Vagina (tissue), 2 donors: ENCODE results near the gene FUZ. TPM values are rescaled to one million over a fixed set of nuclear protein-coding genes. Genes with fewer than 3 reads are reported as not detected.
A peak's percentile ranks its signal among the peaks of the same experiment; 100 is the strongest.

Experiments
- DNase-seq, 2 donors: peaks; one replicate each; pipeline ENCODE4 v3.0.0-alpha.2; 2017; ENCODE audit errors: extremely low spot score in 2 of 2
- H3K27ac ChIP-seq: fragments of 200-600 bp; sonication (generic); one replicate; pipeline ENCODE4 v1.5.1; 2019
- H3K27me3 ChIP-seq: fragments of 200-600 bp; sonication (generic); one replicate; pipeline ENCODE4 v1.5.1; 2019
- H3K36me3 ChIP-seq, 2 donors: fragments of 200-600 bp; sonication (generic); one replicate each; pipeline ENCODE4 v1.5.1; 2017 to 2019
- H3K4me1 ChIP-seq: fragments of 200-600 bp; sonication (generic); one replicate; pipeline ENCODE4 v1.5.1; 2019
- H3K4me3 ChIP-seq, 2 donors: fragments of 200-600 bp; sonication (generic); 1 replicate in 1 of 2; 2 replicates in 1 of 2; pipeline ENCODE4 v1.5.1; 2016 to 2019
- H3K9me3 ChIP-seq: fragments of 200-600 bp; sonication (generic); one replicate; pipeline ENCODE4 v1.5.1; 2019
- POLR2A ChIP-seq, 2 donors: fragments of 450-650 bp; IDR thresholded peaks; one replicate each; pipeline ENCODE4 v1.6.1; 2017; ENCODE audit warnings: antibody characterized with exemption in 2 of 2, mild to moderate bottlenecking in 2 of 2, moderate library complexity in 2 of 2
- POLR2AphosphoS5 ChIP-seq, 2 donors: sonication (generic); formaldehyde crosslinking; IDR thresholded peaks; one replicate each; pipeline ENCODE4 v1.9.0; 2017; ENCODE audit warnings: antibody characterized with exemption in 2 of 2, mild to moderate bottlenecking in 2 of 2, low read depth in 1 of 2; ENCODE audit not compliant: insufficient read depth in 1 of 2
- intact Hi-C: fragments of 100-400 bp; cut with DNase I; formaldehyde crosslinking; loops from one replicate; pipeline ENCODE4 v1.15.1; 2023
- total RNA-seq: library from RNA; depleted of rRNA; stranded (reverse); fragments of >200 nt; gene quantifications from one replicate; pipeline ENCODE4 v1.2.3, GENCODE V29; 2016
- TF ChIP-seq, protein P1 (sequence below), 3 experiments: fragments of 450-650 bp in 2 of 3; fragments of 200-600 bp in 1 of 3; sonication (generic) in 1 of 3; IDR thresholded peaks; one replicate each; pipeline ENCODE4 v1.5.1; 2017 to 2019; ENCODE audit warnings: antibody characterized with exemption in 3 of 3, mild to moderate bottlenecking in 2 of 3, moderate library complexity in 2 of 3

The FUZ gene
- total RNA-seq, 1 donor from 2014 or later = 11.5 TPM

DNA sequence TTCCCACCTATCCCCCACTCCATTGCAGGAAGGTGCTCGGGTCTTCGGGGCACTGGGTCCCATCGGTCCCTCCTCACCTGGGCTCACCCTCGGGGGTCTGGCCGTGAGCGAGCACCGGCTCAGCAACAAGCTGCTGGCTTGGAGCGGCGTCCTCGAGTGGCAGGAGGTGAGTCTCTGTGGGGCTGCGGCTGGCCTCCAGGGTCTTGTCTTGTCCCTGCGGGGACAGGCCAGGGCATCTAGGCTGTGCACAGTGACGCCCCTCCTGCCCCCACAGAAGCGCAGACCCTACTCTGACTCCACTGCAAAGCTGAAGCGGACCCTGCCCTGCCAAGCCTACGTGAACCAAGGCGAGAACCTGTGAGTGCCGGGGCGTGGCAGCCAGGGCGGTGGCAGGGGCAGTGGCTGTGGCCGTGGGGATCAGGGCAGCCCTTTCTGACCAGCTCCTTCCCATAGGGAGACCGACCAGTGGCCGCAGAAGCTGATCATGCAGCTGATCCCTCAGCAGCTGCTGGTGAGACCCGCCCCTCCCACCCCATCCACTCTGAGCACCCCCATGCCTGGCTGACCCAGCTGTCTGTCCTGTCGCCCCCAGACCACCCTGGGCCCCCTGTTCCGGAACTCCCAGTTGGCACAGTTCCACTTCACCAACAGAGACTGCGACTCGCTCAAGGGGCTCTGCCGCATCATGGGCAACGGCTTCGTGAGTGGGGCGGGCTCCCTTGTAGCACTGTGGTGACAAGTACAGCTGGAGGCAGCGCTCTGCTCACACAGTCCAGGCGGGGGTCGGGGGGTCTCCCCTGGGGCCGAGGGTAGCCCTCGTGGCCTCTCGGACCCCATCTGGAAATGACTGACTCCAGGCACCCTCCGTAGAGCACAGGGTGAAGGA lies 41.5 kb upstream of the FUZ start:
- H3K9me3 ChIP-seq = no peaks in the 10 kb centered on the region
- no peak for DNase-seq
- H3K36me3 ChIP-seq = peaks cover 0 to 38% of the 10 kb centered on the region in 2 donors
- H3K27me3 ChIP-seq = no peaks in the 10 kb centered on the region
- intact Hi-C loops = loop anchor here (10.0 kb wide), 1 partner anchor 100 kb away; no protein-coding TSS in a partner anchor
- H3K4me3 ChIP-seq = no peak overlapping the region
- peaks cover 36% of the 10 kb centered on the region for H3K4me1 ChIP-seq
- H3K27ac ChIP-seq = no peak overlapping the region
- no peak for TF ChIP-seq POLR2A (IDR thresholded peaks at IDR 0.05)
- TF ChIP-seq, protein P1, sequence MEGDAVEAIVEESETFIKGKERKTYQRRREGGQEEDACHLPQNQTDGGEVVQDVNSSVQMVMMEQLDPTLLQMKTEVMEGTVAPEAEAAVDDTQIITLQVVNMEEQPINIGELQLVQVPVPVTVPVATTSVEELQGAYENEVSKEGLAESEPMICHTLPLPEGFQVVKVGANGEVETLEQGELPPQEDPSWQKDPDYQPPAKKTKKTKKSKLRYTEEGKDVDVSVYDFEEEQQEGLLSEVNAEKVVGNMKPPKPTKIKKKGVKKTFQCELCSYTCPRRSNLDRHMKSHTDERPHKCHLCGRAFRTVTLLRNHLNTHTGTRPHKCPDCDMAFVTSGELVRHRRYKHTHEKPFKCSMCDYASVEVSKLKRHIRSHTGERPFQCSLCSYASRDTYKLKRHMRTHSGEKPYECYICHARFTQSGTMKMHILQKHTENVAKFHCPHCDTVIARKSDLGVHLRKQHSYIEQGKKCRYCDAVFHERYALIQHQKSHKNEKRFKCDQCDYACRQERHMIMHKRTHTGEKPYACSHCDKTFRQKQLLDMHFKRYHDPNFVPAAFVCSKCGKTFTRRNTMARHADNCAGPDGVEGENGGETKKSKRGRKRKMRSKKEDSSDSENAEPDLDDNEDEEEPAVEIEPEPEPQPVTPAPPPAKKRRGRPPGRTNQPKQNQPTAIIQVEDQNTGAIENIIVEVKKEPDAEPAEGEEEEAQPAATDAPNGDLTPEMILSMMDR (IDR thresholded peaks at IDR 0.05) = no peak
- TF ChIP-seq POLR2AphosphoS5 (IDR thresholded peaks at IDR 0.05; ENCODE audit: insufficient read depth in 1 of 2, low read depth in 1 of 2) = no peak

DNA sequence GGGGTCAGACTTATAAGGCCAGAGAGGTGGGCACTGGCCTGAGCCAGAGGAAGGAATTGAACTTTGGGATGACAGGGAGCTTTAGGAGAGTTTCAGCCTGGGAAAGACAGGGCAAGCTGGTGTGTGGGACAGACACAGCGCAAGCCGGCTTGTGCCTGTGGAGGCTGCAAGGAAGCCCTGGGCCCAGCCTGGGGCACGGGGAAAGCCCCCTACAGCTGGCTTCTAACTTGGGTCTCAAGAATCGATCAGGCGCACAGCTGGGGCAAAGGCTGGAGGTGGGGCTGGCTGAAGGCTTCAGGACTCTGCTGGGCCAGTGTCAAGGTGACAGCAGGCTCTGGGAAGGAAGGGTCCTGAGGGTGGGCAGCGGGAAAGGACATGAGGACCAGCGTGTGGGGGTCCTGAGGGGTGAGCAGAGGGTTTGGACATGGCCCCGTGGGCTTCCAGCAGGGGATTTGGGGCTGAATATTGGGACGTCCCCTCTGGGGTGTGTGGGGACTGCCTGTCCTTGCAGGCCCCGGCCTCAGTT lies 40.8 kb upstream of the FUZ start:
- intact Hi-C loops = loop anchor here (10.0 kb wide), 1 partner anchor 99 kb away; no protein-coding TSS in a partner anchor
- Histone ChIP-seq H3K36me3 (peaks cover 0 to 38% of the 10 kb centered on the region in 2 donors), H3K27me3 (no peaks in the 10 kb centered on the region), H3K4me1 (peaks cover 36% of the 10 kb centered on the region), H3K4me3 (no peak overlapping the region), H3K27ac (no peak overlapping the region), H3K9me3 (no peaks in the 10 kb centered on the region)
- no peak for DNase-seq
- no peak for TF ChIP-seq POLR2A (IDR thresholded peaks at IDR 0.05)

- intact Hi-C loops = loop anchor here (10.0 kb wide), 1 partner anchor 98 kb away; no protein-coding TSS in a partner anchor
- peak overlapping the region; percentile 100 for H3K27ac ChIP-seq
- H3K36me3 ChIP-seq = peaks cover 0 to 31% of the 10 kb centered on the region in 2 donors
- DNase-seq = no peak
- H3K4me1 ChIP-seq = peaks cover 36% of the 10 kb centered on the region
- no peaks in the 10 kb centered on the region for H3K9me3 ChIP-seq
- H3K27me3 ChIP-seq = no peaks in the 10 kb centered on the region
- peak overlapping the region; percentile 83 to 93 for H3K4me3 ChIP-seq
- no peak for TF ChIP-seq POLR2AphosphoS5 (IDR thresholded peaks at IDR 0.05; ENCODE audit: insufficient read depth in 1 of 2, low read depth in 1 of 2)
- TF ChIP-seq, protein P1 (IDR thresholded peaks at IDR 0.05) = no peak
- TF ChIP-seq POLR2A (IDR thresholded peaks at IDR 0.05) = no peak
These were observed 39.6 kb upstream of the FUZ start for GRCh38 chr19:49852631-49853126.

- TF ChIP-seq POLR2AphosphoS5 (IDR thresholded peaks at IDR 0.05; ENCODE audit: insufficient read depth in 1 of 2, low read depth in 1 of 2) = peak in 1 of 2 donors; percentile 37
- no peak for TF ChIP-seq POLR2A (IDR thresholded peaks at IDR 0.05)
- TF ChIP-seq, protein P1 (IDR thresholded peaks at IDR 0.05) = no peak
- intact Hi-C loops = loop anchor here (10.0 kb wide), 1 partner anchor 97 kb away; no protein-coding TSS in a partner anchor
- Histone ChIP-seq H3K4me1 (peaks cover 36% of the 10 kb centered on the region), H3K9me3 (no peaks in the 10 kb centered on the region), H3K27me3 (no peaks in the 10 kb centered on the region), H3K27ac (peak overlapping the region; percentile 100), H3K36me3 (peaks cover 0 to 22% of the 10 kb centered on the region in 2 donors), H3K4me3 (peak overlapping the region; percentile 83 to 93)
- DNase-seq = no peak
These were observed 38.6 kb upstream of the FUZ start for GRCh38 chr19:49851456-49852259.
